ENCODE measurements around the gene OTOS.

The OTOS gene

DNA sequence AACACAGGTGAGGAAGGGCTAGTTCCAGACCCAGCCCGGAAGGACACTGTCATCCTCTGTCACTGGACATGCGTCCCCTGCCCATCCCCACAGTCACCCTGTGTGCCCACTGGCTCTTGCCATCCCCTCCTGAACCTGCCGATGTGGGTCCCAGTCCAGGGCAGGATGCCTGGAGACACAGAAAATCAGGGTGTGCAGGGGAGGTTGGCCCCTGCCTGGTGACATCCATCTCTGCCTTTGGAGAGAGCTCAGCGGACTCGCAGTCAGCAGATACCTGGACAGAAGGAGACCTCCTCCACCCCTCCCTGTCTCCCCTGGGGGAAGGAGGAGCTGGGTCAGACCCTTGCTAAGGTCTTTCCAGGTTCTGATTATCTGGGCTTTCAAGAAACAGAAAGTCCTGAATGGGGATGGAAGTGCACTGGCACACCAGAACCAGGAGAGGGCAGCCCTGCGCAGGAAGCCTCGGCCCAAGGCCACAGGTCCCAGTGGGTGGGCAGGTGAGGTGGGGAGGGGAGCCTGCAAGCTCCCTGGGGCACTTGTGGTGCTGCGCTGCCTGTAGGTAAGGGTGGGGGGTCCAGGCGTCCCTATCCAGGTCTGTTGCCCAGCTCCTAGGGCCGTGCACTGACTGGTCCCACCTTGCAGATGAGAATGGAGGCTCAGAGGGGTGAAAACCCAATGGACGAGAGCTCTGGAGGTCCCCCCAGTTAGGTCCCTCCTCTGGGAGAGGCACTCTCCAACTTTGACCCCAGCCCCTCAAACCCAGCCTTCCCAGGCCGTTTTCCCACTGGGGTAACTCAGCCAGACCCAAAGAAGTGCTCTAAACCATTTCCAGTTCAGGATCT lies 9.7 kb upstream of the OTOS start:
- DNase-seq, result no peak

DNA sequence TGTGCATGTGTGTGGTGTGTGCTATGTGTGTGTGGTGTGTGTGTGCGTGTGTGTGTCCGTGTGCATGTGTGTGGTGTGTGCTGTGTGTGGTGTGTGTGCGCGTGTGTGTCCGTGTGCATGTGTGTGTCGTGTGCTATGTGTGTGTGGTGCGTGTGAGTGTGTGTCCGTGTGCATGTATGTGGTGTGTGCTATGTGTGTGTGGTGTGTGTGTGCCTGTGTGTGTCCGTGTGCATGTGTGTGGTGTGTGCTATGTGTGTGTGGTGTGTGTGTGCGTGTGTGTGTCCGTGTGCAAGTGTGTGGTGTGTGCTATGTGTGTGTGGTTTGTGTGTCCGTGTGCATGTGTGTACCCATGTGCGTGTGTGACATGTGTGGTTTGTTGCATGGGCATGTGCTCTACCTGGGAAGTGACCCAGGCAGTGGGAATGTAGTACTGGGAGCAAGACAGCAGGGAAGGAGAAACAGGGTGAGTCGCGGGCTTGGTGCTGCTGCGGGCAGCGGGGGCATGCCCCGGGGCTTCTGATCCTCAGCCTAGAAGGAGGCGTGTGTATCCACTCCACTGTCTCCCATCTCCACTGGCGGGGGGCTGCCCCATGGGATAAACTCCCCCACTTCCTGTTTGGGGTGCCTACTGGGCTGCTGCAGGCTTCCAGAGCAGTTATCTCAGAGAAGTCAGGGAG lies 7.6 kb upstream of the OTOS start:
- DNase-seq, result no peak

DNA sequence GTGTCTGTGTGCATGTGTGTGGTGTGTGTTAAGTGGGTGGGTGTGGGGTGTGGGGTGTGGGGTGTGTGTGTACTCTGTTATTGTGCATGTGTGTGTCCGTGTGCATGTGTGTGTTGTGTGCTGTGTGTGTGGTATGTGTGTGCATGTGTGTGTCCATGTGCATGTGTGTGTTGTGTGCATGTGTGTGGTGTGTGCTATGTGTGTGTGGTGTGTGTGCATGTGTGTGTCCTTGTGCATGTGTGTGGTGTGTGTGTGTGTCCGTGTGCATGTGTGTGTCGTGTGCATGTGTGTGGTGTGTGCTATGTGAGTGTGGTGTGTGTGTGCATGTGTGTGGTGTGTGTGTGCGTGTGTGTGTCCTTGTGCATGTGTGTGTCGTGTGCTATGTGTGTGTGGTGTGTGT lies 6.9 kb upstream of the OTOS start:
- DNase-seq, result no peak

DNA sequence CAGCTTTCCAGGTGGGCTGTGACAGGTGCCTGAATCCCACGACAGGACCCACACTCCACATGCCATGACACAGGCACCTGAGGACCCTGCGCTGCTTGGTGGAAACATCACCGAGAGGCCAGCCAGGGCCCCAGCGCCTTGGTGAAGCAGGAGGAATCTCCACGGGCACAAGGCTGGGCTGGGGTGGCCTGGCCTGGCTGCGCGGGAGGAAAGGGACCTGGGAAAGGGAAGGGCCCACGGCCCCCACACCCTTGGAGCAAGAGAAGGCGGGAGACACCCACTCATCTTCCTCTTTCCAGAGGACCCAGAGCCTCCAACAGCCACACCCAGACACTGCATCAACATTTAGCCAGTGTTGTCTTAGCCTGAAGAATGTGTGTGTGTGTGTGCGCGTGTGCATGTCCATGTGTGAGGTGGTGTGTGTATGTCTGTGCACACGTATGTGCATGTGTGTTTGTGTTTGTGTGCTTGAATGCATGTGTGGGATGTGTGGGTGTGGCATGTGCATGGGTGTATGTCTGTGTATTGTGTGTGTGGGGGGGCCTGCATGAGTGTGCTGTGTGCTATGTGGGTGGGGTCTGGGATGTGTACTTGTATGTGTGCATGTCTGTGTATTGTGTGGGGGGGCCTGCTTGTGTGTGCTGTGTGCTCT lies 6.3 kb upstream of the OTOS start:
- no peak for DNase-seq

DNA sequence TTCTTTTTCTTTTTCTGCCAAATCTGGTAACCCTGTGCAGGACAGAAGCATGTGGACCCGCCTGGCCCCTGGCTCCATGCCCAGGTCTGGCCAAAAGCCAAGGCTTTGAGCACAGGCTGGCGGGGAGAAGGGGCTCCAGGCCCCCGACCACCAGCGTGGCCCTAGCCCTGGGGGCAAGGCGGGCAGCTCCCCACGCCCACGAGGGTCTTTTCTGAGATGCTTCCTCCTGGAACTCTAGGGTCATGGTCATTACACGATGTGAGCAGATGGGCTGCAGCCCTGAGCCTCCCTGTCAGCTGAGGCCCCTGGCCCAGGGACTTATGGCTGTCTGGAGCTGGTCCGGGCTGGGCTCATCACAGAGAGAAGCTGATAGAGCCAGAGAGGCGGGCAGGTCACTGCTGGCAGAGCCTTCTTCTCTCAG lies 5.7 kb upstream of the OTOS start:
- no peak for DNase-seq

DNA sequence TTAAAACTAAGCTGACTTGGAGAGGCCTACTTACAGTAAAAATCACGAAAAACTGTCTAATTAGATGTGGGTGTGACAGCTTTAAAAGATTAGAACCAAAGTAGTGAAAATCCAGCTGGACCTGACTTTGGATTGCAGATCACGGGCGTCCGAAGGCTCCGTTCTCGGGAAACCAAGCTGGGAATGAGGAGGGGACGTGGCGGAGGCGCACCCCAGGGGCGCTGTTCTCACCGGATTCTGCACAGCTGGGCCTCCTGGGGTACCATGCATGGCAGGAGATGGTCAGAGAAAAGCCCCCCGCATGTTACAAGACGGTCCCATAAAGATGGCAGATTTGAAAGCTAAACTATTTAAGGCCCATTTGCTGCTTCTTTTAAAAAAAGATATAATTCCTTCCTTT lies 5.0 kb upstream of the OTOS start:
- no peak for DNase-seq

DNA sequence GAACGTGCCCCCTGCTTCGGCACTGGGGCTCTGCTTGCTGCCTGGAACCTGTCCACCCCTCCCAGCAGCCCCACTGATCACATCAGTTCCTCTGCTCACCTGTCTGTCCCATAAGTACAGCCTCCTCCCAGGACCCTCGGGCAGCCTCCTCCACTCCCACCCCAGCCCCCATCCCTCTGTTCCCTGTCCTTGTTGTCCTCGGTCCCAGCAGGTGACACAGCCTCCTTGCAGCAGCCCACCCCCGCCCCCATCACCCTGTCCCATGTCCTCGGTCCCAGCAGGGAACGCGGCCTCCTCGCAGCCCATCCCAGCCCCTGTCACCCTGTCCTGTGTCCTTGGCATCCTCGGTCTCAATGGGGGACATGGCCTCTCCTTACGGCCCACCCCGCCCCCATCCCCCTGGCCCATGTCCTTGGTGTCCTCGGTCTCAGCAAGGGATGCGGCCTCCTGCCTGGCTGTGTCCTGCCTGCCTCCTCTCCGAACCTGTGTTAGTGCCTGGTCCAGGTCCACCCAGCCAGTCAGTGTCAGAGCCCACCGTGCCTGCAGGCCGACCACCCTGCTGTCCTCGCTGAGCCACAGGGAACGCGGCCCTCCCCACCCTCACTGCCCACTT lies 4.3 kb upstream of the OTOS start:
- DNase-seq, result no peak

DNA sequence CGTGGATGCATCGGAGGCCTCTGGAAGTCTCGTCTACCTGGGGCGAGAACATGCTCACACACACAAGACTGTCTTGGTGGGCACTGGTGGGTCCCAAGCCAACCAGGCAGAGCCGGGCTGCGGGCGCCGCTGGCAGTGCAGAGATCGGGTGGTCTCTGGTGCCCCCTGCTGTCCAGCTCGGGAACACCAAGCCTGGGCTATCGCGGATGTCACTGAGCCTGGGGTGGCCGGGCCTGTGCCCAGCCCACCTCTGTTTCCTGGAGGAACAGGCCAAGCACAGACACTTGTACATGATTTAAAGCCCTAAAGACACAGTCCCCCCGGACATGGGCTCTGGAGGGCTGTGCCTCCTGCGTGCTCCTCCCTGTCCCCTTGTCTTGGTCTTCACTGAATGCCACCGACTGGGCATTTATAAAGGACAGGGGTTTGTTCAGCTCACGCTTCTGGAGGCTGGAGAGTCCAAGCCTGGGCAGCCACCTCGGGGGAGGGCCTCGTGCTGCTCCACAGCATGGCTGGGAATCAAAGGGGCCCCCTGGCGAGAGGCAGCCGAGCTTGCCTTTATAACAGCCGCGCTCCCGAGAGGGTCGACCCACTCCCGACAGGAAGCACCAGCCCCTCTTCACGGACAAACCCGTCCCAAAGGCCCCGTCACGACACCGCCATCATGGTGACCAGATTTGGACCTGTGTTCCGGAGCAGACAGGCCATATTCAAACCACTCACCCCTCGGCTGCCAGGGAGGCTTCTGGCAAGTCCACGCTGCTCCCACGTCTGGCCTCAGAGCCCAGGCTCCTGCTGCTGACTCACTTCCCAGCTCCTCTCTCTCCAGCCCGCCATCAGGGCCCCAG lies 3.6 kb upstream of the OTOS start:
- peak; percentile 35 for DNase-seq

DNA sequence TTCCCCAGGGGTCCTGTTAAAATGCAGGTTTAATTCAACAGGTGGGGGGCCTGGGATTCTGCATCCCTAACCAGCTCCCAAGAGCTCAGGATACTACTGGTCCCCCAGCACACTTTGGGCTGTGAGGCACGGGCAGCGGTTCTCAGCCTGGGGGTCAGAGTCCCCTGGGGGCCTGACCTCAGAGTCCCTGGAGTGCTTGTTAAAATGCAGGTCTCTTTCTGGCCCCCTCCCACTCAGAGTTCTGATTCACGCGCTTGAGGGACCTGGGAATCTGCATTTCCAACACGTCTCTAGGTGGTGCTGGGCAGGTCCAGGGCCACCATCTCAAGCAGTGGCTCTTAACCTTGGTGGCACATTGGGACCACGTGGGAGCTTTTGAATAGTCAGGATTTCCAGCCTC lies 2.8 kb upstream of the OTOS start:
- no peak for DNase-seq

DNA sequence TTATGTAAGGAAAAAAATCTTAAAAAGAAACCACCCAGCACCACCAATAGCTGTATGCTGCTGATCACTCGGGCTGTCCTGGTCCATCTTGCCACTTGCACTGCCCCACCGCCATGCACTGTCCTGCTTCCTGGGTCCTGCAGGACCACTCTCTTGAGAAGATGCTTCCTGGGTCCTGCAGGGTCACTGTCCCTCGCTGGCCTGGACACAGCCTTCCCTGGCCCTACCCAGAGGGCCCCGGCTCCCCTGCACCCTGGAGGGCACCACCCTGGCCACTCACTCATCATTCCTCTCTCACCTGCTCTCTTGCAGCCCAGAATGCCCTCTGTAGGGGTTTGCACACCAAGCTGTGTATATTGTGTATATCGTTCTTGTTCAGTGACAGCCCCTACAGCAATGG lies 2.4 kb upstream of the OTOS start:
- DNase-seq, result no peak

DNA sequence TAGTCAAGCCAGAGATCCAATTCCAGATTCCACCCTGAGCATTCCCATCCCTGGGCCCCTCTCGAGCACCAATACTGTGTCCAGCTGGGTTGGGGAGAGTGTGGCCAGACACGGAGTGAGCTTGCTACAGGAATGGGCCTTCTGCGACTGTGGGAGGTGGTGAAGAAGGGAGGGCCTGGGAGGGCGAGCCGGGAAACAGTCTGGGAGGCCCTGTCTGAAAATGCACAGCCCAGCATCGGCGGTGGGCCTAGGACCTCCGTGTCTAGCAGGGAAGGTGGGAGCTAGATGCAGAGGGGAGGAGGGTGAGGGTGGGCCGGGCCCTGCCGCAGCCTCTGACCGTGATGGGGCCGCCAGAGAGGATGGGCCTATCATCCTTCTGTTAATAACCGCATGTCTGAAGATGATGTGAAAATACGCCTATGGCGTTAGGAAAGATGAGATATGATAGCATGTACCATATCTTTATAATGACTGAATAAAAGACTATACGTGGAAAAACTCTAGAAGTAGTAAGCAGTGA lies 1.9 kb upstream of the OTOS start:
- no peak for DNase-seq

DNA sequence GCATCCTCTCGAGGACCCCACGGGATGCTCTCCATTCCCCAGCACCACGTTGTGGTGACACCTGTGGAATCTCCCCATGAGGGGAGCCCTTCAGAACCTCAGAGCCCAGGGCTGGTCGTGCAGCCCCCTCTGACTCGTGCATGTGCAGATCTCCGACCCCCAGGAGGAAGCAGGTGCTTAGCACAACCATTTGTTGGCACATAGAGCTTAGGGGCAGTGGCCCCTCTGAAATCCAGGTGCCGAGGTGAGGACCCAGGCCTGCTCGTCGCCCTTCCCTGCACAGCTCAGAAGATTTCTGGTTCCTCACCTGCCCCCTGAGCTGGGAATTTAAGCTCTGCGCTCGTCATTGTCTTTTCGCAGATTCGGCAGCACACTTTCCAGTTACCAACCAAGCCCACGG lies 1.3 kb upstream of the OTOS start:
- DNase-seq, result no peak

DNA sequence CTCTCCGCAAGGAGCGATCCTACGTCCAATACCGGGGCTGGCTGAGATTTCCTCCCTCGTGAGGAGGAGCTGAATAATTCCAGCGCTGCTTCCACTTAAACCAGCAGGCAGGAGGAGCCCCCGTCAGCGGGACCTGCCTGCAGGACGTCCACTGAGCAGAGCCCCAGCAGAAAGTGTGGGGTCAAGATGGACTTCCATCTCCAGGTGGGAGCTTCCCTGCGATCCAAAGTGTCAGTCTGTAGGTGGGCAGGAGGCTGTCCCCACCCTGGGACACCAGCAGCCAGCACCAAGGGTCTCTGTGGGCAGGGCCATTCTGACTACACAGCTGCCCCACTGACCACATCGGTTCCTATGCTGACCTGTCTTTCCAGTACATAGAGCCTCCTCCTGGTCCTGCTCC lies 462 bp upstream of the OTOS start:
- no peak for DNase-seq

DNA sequence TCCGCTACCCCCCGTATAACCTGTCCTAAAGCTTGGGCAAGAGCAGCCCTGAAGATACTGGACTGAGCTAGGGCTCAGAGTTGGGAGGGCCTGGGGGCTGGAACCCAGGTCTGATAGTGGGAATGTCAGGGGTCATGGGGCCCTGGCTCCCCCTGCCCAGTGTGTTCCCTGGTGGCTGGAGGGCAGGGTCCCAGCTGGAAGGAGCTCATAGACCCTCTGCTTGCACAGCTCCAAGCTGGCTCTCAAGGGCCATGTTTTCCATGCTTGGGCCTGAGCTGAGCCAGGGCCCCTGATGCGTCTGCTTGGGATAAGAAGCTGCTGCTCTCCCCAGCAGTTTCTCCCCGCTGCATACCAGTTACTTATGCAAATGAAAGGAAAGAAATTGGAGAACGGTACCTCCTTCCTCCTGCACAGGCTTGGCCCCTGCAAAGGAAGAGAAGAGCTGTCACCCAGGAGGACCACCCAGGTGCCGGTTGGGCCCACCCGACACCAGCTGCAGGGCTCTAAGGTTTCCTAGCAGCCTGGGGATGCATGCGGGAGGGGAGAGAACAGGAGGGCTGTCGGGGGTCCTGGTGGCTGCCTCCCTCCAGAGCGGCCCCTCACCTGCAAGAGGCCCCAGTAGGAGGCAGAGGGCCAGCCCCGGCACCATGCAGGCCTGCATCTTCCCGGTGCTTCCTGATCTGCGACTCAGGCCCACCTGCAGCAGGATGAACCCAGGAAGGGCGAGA lies 628 bp downstream of the OTOS start:
- DNase-seq, result no peak

DNA sequence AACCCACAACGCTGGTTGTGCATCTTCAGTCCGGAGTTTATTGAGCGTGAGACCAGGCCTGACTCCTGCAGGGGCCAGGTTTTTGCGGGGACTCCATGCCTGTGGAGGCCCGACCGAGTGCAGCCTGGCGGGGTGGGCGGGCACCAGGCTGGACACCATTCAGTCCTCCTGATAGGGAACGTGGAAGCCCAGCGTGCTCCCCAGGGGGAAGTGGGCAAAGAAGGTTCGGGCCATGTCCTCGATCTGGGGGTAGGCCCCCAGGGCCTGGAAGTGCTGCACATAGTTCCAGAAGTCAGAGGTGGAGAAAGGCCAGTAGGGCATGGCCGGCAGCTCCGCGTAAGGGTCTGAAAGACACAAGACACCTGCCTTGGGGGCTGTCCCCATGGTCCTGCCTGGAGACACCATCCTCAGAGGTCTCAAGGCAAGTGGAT lies 1.4 kb downstream of the OTOS start:
- no peak for DNase-seq

DNA sequence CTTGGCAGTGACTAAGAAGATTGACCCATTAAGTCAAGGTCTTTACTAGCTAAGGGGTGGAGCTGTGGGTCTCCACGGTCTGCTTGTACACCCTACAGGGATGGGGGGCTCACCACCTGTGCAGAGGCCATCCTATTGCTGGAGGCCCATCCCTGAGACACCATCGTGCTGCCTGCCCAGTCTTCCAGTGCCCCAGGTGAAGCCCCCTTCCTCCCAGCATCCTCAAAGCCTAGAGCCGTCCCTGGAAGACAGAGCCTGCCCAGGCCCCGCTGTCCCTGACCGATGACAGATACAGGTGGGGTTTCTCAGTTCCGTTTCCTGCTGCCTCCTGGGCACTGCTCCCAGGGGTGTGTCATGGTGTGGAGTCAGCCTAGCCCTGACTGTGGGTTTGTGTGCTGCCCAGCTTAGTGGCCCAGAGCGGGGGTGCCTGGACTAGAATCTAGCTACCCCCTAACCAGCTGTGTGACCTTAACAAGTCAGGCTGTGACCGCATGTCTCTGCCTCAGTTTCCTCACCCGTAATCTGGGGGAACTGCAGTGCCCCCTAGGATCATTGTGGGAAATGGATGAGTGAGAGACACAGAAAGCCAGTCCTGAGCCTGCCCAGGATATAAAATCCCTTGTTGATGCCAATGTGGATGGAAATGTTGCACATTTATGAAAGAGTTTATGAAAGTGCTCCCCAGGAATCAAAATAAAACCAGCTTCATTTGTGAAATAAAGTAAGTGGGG lies 2.0 kb downstream of the OTOS start:
- no peak for DNase-seq

DNA sequence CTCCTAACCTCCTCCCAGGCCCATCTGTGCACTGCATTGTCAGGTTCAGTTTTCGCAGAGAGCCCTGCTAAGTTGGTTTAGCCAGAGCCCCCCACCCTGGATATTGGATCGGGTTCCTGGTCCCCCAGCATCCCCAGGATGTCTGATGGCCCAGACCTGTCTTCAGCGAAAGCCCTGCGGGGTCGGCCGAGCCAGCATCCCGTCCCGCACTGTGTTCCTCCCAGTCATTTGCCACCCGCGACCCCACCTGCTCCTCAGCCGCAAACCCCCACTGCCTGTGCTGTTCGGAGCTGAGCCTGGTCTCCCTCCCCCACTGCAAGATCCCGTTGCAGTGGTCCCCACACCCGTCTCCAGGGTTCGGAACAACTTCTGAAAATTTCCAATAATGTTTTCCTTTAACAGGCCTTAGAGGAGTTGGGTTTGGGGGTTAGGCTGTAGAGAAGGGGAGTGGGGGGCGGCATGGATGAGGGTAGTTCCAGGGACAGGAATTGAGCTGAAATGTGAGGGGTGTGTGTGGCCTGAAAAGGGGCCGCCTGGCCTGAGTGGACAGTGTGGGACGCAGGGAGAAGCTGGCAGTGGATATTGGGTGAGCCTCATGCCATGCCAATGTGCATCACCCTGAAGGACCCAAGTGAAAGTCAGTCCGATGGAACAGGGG lies 2.7 kb downstream of the OTOS start:
- DNase-seq, result no peak

DNA sequence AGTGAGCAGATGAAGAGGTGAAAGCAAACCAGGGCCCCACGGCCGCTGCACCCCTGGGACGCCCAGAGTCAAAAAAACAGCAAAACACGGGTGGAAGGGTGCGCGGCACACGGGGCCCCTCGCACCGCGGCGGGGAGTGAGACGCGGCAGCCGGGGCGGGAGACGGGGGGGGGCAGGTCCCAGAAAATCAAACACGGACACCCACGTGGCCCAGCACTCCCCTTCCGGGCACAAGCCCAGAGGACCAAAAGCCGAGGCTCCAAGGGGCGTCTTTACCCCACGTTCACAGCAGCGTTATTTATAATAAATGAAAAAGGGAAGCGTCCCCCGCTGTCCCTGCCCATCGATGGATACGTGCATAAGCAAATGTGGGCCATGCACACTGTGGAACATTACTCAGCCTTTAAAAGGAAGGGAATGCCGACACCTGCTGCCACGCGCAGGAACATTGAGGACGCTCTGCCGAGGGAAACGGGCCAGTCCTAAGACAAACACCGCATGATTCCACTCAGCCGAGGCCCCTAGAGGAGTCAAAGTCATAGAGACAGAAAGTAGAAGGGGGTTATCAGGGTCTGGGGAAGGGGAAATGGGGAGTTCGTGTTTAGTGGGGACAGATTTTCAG lies 3.7 kb downstream of the OTOS start:
- no peak for DNase-seq

DNA sequence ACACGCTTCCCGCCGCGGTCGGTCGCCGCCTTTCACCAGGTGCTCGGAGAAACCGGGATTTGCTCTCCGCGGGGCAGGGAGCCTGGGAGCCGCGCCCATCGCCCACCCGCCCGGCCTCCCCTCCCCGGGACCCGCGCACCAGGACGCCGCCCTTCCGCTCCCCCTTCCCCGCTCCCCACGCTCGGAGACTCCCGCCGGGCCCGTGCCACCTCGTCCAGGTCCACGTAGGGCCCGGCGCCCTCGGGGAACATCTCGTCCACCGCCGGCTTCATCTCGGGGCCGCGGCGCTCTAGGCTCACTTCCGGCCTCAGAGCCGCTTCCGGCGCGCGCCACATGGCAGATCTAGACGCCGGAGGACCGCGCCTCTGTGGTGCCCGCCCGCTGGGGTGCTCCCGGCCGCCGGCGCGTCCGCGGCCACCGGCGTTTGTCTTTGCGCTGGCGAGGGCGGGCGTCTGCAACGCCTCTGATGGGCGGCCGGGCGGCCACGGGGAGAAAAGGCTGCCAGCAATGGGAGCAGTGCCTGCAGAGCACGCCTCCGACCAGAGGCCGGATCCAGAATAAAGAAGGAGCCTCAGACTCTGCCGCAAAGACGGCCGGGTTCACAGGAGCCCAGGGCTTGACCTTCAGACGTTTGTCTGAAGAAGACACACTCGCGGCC lies 4.3 kb downstream of the OTOS start, which contains the start of gene COPS9:
TSS of gene COPS9 (minus strand) at position 293 of the 658 bp plus-strand sequence. CDS start at position 272, 21 bp downstream.
- DNase-seq, result peak; percentile 57

All from SHP77 treated with DMSO at 0.1 percent for 48 hours (cell line).